GF-D8 (cell line): Measurements from ENCODE around the gene TTC38.
"Not testable (repeated sequence)": the region's sequence is repeated elsewhere in the genome, so short reads cannot be mapped to it uniquely, and the experiment has no call there.

Experiments
- DNase-seq: peaks from one replicate; lab custom pipeline; 2025; lab: John Stamatoyannopoulos, UW

TTC38 gene

DNA sequence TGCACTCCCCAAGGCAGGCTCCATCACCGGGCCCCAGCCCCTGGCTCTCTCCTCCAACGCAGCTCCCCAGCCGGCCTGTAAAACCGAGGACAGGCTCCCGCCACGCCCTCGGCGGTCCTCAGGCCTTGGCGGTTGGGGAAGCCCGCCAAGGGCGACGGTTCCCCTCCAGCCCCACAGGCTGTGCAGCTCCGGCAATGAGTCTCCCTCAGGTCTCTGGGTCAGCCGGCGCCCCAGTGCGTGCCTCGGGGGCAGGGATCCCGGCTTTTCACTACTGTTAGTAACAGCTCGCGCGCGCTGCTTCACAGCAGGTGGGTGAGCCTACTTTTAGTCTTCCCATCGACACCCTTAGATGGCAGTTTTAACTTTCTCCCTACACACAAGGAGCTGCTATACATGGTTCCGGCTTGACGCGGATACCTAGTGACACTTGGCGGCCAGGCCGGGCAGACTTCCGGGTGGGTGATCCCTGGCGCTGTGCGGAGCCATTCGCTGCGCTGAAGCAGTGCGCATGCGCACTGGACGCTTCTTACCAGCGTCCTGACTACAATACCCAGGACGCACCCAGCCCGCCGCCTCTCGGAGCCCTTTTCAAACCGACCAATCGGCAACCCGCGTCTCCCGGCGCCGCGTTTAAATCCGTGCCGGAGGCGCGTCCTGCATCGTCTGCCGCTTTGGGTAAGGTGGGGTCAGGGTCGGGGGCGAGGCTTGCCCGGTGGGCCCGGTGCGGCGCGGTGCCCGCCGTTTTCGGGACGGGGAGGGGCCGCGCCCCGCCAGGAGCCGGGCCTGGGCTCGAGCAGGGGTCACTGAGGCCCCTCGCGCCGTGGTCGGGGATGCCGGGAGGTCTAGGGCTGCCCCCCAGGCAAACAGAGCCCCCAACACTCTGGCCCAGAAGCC lies 28.7 kb downstream of the TTC38 start, which contains the start of gene GTSE1:
GTSE1 (plus strand) TSS at position 614 of the 894 bp plus-strand sequence. CDS start 531 bp downstream, outside the sequence.
- DNase-seq = peak; percentile 92

DNA sequence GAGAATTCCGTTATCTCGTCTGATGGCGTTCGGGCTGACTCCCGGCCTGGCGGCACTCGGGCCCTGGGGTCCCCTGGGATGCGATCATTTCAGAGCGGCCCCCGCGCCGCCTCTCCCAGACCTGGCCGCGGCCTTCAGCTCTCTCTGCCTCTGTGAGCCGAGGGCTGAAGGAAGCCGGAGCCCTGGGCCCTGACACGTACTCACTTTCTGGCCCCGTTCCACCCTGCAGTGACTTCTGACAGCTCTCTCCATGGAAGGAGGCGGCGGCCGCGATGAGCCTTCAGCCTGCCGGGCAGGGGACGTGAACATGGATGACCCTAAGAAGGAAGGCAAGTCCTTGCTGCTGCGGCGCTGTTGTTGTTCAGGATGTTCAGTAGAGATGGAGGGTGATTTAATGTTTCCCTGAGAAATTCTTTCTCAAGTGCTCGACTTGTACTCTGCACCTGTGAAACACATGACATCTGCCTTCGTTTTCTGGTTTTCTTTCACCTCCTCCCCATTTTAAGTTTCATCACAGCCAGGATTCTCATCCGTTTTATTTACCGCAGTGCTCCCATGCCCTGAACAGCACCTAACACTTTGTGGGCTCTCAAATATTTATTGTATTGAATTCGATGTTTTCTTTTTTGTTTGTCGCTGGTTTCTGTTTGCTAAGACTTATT lies 29.5 kb downstream of the TTC38 start:
- no peak for DNase-seq

DNA sequence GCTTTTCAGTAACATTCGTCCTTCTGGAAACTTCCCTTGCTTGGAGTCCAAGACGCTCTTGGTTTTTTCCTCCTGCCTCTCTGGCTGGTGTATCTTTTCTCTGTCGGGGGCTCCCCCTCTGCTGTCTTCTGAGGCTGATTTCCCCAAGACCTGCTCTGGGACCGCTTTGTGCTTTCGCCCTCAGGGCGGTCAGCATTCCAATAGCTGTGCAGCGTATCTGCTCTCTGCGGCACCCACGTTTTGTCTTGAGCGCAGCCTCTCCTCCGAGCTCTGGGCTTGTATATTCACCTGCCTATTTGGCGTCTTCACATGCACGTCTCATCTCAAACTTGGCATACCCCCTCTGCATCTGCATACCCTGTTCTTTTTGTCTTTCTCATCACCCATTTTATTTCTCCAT lies 31.3 kb downstream of the TTC38 start:
- DNase-seq = no peak

DNA sequence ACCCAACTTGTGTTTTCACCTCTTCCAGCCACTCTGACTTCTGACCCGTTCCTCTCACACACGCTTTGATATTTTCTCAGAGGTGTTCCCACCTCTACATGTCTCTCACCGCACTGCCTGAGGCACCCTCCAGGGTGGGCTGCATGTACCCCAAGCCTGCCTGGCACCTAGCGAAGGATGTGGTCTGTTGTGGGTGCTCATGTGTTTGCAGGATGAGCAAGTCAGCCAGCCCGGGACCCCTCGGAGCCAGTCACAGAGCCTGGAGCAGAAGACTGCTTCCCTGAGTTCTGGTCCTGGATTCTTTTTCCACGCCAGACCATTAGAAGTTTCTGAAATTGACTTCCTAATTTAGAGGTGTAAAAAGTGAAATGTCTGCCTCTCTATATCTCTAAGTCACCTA lies 32.7 kb downstream of the TTC38 start:
- DNase-seq = no peak

DNA sequence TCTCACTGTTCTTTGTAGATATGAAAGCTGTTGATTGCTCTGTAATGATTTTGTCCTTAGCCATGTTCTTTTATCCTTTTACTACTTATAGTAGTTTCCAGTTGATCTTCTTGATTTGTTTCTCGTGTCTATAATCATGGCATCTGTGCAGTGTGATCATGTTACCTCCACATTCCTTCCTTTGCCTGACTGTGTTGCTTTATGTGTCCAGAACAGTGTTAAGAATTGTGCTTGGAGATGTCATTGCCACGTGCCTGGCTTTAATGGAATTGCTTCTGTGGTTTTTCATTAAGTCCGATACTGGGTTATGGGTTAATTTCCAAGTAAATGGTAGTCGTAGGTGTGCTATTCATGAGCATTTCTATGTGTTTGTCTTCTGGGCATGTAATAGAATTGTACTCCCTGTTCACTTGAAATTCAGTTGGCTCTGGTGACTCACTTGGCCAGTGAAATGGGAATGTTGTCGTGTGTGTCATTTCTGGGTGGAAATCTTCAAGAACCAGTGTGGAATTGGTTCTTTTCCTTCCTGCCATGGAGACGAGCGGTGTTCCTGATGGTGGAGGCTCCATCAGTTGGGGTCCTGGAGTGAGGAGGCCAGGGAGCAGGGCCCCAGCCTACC lies 35.6 kb downstream of the TTC38 start:
- no peak for DNase-seq

DNA sequence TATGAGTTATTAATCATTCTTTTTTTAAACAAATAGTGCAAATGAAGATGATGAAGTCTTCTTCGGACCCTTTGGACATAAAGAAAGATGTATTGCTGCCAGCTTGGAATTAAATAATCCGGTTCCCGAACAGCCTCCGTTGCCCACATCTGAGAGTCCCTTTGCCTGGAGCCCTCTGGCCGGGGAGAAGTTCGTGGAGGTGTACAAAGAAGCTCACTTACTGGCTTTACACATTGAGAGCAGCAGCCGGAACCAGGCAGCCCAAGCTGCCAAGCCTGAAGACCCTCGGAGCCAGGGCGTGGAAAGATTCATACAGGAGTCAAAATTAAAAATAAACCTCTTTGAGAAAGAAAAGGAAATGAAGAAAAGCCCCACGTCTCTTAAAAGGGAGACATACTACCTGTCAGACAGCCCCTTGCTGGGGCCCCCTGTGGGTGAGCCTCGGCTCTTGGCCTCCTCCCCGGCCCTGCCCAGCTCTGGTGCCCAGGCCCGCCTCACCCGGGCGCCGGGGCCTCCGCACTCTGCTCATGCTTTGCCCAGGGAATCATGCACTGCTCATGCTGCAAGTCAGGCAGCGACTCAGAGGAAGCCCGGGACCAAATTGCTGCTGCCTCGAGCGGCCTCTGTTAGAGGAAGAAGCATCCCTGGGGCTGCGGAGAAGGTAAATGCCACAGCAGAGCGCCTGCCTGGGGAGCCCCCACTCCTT lies 40.6 kb downstream of the TTC38 start:
- no peak for DNase-seq

DNA sequence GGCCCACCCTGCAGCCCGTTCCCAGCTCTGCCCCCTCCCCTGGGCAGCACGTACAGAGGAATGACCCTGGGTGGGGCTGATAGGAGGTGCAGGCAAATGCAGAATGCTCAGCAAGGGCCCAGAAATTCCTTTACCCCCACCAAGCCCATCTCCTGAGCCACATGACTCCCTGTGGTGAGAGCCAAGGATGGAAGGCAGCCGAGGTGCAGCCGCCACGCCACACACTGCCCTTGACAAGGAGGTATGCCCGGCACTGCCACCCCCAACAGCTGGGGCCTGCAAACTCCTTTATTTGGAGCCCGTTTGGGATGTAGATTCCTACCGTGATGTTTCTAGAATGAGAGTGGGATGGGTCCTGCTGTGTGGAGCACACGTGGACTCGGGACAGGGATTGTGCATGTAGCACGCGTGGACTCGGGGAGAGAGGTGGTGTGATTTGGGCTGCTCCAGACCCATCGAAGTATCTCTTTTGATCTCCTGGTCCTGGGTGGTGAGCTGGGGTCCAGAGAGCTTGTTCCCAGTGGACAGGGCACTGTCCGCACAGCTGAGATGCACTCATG lies 41.8 kb downstream of the TTC38 start:
- no peak for DNase-seq

DNA sequence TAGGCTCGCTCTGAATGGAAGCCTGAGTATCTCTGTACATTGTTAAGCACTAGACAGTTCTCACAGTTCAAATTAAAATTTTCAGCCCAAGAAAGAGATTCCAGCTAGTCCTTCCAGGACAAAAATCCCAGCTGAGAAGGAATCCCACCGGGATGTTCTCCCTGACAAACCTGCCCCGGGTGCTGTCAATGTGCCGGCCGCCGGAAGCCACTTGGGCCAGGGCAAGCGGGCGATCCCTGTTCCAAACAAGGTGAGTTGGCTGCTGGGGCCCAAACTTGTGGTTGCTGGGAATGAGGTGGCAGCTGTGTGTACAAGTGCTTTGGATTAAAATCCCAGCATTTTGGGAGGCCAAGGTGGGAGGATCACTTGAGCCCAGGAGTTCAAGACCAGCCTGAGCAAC lies 44.2 kb downstream of the TTC38 start:
- DNase-seq = no peak

DNA sequence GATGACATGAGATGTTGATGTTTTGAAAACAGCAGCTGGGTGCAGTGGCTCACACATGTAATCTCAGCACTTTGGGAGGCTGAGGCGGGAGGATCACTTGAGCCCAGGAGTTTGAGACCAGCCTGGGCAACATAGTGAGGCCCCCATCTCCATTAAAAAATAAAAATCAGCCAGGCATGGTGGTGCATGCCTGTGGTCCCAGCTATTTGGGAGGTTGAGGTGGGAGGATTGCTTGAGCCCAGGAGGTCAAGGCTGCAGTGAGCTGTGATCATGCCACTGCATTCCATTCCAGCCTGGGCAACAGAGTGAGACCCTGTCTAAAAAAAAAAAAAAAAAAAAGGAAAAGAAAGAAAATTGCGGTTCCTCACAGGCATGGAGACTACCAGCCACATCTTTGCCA lies 45.0 kb downstream of the TTC38 start:
- DNase-seq = not testable (repeated sequence)

DNA sequence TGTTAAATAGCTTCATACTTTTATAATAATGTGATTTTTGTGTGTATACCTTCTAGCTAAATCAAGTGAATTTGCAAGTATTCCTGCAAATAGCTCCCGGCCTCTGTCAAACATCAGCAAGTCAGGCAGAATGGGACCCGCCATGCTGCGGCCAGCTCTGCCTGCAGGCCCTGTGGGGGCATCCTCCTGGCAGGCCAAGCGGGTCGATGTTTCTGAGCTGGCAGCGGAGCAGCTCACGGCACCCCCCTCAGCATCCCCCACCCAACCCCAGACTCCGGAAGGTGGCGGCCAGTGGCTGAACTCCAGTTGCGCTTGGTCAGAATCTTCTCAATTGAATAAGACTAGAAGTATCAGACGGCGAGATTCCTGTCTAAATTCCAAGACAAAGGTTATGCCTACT lies 48.2 kb downstream of the TTC38 start:
- no peak for DNase-seq

DNA sequence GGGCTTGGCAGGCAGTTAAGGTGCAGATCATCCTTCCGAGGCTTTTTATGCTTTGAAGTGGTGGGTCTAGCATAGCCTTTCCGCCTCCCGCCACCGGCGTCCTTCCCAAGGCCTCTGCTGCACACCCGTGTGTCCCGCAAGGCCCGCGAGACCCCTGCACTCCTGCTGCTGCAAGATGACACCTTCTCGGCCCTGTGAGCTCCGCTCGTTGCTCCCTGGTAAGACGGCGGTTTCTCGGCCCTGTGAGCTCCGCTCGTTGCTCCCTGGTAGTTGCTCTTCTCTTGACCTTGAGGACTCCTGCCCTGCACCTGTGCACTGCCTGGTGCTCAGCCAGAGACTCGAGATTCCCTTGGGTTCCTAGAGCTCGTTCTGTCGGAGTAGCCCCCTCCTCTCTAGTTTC lies 49.8 kb downstream of the TTC38 start:
- DNase-seq = no peak

DNA sequence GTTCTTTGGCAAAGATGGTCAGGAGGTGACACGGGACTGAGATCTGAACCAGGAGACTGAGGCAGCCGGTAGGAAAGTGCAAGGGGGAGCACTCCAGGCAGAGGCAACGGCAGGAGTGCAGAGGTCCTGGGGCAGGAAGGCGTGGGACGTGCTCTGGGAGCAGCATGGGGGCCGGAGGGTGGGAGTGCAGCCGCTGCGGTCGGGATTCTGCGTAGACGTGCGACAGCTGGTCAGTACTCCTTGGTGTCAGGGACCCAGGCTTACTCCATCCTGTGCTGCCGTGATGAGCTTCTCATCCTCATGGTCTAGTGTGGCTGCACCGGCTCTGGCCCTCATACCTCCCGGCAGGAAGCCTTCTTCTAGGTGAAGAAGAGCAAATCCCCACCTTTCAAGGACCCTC lies 50.8 kb downstream of the TTC38 start:
- no peak for DNase-seq

DNA sequence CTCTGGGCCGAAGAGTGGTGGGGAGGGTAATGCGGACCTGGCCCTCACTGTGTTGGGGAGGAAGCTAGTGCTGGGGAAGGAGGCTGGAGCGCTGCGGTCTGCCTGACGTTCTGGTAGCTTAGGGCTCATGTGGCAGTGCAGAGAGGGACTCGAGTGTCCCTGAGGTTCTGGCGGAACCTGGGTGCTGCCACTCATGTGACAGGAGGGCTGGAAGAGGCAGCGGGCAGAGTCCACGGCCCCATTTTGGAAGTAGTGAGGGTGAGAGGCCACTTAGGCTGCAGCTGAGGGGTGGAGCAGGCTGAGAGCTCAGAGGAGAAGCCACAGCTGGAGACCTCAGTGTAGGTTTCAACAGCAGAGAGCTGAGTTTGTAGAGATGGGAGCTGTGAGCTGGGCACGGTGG lies 51.5 kb downstream of the TTC38 start:
- DNase-seq = no peak

DNA sequence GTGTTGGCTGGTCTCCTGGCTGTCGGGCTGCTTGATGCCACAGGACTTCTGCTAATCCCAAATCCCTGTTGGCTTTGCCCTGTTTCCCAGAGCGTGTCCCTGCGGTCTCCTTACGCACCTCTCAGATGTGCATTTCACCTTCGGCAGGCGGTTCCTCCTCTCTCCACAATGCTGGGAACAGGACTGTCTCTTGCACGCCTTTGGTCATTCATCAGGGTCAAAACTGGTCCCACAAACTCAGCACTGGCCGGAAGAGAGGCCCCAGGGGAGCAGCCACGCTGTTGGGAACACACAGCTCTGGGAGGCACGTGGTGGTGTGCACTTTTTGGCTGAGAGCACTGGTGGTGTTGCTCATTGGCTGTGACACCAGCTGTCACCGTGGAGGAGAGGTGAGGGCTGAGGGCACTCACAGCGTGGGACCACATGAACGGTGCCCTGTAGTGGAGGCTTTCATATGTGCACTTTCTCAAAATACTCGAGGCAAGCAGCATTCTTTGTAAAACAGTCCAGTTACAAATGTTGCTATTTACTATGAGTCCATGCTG lies 52.4 kb downstream of the TTC38 start:
- DNase-seq = no peak

DNA sequence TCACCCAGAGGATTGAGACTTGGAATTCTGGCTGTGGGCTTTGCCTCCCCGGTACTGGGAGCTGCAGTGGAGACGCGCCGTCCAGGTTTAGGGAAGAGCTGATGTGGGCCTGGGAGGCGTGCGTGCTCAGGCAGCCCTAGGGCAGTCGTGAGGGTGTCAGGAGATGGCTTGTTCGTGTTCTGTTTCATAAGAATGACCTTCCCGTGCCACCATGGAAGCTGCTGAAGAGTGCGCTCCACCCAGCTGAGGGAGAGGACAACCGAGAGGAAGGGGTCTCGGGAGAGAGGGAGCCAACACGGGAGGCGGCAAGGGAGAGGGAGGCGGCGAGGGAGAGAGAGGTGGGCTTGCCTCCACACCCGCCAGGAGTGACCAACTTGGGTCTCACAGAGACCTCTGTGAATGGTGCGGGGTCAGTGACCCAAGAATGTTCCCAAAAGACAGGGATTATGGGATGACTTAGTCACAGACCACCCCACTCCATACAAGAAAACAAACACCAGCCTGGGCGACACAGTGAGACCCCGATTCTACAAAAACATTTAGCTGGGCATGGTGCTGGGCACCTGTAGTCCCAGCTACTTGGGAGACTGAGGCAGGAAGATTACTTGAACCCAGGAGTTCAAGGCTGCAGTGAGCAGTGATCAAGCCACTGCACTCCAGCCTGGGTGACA lies 53.0 kb downstream of the TTC38 start:
- DNase-seq = no peak

DNA sequence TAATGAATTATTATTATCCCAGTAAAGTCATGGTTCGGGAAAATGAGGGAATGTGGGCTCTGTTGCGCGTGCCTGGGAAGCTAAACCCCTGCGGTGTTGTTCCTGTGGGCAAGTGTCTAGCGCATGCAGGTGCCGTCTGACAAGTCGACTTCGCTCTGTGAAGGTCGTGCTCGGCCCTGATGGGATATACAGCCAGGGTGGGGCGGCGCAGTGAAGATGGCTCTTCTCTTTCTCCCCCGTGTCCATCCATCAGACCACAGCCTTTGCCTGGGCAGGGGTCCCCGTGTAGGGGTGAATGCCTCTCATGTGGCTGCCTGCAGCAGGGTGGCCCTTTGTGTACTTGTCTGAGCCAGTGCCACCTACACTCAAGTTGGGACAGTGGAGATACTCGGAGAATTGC lies 54.9 kb downstream of the TTC38 start:
- DNase-seq = no peak

DNA sequence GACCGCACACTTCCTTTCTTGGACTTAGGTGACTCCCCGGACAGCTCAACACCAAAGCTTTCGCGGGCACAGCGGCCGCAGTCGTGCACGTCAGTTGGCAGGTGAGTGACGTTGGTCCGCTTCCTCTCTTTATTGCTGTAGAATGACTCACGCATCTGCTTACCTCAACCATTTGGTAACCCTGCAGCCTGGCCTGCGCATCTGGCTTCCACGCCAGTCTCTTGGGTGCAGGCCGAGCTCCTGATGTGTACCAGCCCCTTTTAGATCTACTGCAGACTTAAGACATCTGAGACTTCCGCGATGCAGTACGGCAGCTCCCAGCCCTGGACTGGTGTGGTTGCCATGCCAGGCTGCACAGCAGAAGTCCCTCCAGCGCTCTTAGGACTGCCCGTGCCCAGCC lies 55.4 kb downstream of the TTC38 start:
- DNase-seq = no peak

DNA sequence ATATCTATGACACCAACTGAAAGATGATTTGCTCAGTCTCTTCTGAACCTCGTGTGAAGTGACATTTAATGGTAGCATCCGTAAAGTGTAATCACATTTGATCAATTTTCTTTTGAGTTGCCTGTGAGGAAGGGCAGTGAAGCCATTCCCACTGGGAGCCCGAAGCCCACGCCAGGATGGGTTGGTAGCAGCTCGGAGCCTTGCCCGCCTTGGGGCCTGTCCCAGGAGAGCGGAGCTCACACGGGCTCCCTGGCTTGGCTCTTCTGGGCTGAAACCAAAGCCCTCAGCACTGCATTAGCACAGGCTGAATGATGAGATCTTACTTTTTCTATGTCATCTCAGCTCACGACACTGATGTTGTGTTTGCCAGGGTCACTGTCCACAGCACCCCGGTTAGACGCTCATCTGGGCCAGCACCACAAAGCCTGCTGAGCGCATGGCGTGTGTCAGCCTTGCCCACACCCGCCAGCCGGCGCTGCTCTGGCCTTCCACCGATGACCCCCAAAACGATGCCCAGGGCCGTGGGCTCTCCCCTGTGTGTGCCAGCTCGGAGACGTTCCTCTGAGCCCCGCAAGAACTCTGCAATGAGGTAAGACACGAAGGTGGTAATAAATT lies 58.4 kb downstream of the TTC38 start:
- DNase-seq = no peak

DNA sequence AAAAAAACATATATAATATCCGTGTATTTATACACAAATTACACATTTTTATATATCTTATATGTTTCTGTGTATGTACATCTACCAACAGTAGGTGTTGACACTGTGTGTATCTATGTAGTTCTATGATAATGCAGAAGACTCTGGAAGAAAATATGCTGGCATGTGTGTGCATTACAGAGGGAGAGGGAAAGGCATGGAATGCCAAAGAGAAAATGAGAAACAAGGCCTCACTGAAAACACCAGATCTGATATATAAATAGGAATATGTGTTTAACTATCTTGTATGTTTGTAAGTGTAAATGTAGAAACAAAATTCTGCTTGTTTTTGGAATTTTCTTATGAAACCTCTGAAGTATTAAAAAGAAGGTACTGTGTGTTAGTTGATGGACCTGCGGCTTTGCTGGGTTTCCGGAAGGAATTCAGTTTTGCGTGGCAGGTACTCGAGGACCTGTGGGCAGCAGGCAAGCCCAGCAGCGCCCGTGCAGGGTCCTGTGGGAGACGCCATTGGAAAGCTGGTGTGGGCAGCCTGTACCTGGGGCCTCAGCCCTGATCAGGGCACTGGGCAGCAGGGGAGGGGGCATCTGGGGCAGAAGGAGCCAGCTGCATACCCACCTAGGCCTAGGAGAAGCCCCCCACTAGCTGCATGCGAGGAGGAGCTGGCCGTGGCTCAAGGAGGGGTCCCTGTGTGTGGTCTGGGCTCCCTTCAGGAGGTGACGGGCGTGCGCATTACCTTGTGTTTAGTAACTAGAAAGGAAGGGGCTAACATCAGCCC lies 60.1 kb downstream of the TTC38 start:
- no peak for DNase-seq

DNA sequence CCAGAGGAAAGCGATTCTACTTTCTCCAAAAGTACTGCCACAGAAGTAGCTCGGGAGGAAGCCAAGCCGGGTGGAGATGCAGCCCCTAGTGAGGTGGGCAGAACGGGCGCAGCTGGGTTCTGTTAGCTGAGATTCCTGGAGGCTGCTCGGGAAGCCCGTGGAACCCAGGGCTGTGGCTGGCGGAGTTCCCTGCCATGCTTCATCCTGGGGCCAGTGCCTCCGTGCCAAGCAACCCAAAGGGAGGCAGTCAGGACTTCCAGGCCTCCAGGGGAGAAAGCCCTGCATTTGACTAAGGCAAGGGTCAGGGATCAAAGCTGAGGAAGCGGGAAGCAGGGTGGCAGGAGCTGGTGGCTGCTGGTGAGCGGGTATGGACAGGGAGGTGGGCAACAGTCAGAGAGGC lies 61.0 kb downstream of the TTC38 start:
- no peak for DNase-seq
